HepG2 (cell line): Measurements from ENCODE around the gene LRIF1.

Experiments used
- FOXP1 ChIP-seq, 2 experiments: fragments of 450-650 bp in 1 of 2; IDR thresholded peaks; 2 replicates each; pipeline ENCODE4 v1.6.1; 2017 to 2018; ENCODE audit warnings: antibody characterized with exemption in 1 of 2
- GABPA ChIP-seq, 2 experiments: IDR thresholded peaks; 2 replicates each; pipeline ENCODE4 v1.6.1; 2011 to 2016; ENCODE audit warnings: low read depth in 2 of 2, low read length in 1 of 2, missing biosample characterization in 1 of 2, missing genetic modification characterization in 1 of 2
- MAFF ChIP-seq: IDR thresholded peaks from 2 replicates; pipeline ENCODE4 v1.6.1; 2011; ENCODE audit warnings: low read depth, low read length, improper control_type of control experiment
- MAZ ChIP-seq, 2 experiments: sonication (generic) in 1 of 2; formaldehyde crosslinking in 1 of 2; IDR thresholded peaks; 2 replicates each; pipeline versions ENCODE4 v1.5.0 to v1.6.1; 2012 to 2020; ENCODE audit warnings: low read depth in 2 of 2, mild to moderate bottlenecking in 2 of 2, borderline replicate concordance in 1 of 2, improper control_type of control experiment in 1 of 2, low read length in 1 of 2, missing genetic modification reagents in 1 of 2, moderate library complexity in 1 of 2
- PRDM15 ChIP-seq: sonication (generic); formaldehyde crosslinking; IDR thresholded peaks from 2 replicates; pipeline ENCODE4 v1.4.0; 2020; ENCODE audit warnings: missing genetic modification reagents
- RAD21 ChIP-seq: fragments of 450-650 bp; formaldehyde crosslinking; IDR thresholded peaks from 2 replicates; pipeline ENCODE4 v1.5.0; 2020; ENCODE audit warnings: mild to moderate bottlenecking
- TF ChIP-seq, protein P1 (sequence below): sonication (generic); IDR thresholded peaks from 2 replicates; pipeline ENCODE4 v1.6.1; 2016; ENCODE audit warnings: low read depth, borderline replicate concordance

- TF ChIP-seq, protein P1, sequence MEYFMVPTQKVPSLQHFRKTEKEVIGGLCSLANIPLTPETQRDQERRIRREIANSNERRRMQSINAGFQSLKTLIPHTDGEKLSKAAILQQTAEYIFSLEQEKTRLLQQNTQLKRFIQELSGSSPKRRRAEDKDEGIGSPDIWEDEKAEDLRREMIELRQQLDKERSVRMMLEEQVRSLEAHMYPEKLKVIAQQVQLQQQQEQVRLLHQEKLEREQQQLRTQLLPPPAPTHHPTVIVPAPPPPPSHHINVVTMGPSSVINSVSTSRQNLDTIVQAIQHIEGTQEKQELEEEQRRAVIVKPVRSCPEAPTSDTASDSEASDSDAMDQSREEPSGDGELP, result no peak
- no peak for TF ChIP-seq MAFF
- TF ChIP-seq RAD21 (CRISPR knock-in tag), result no peak
- TF ChIP-seq FOXP1 (IDR thresholded peaks at IDR 0.05), result no peak
- TF ChIP-seq FOXP1 (CRISPR knock-in tag; IDR thresholded peaks at IDR 0.05), result no peak
- no peak for TF ChIP-seq GABPA (IDR thresholded peaks at IDR 0.05; ENCODE audit: low read depth, low read length)
- TF ChIP-seq GABPA (CRISPR knock-in tag; IDR thresholded peaks at IDR 0.05; ENCODE audit: low read depth), result no peak
- TF ChIP-seq PRDM15, result no peak
- no peak for TF ChIP-seq MAZ (IDR thresholded peaks at IDR 0.05; ENCODE audit: borderline replicate concordance, low read depth, low read length)
- no peak for TF ChIP-seq MAZ (CRISPR knock-in tag; IDR thresholded peaks at IDR 0.05; ENCODE audit: low read depth)
Measured at GRCh38 chr1:110948038-110948810, 15.5 kb downstream of the LRIF1 start.
